Hepatic stellate cell (primary cell): ENCODE data around the gene PDZRN3.

Experiments
- DNase-seq: peaks from one replicate; pipeline ENCODE4 v3.0.0; 2011; ENCODE audit warnings: low spot score

PDZRN3 gene

DNA sequence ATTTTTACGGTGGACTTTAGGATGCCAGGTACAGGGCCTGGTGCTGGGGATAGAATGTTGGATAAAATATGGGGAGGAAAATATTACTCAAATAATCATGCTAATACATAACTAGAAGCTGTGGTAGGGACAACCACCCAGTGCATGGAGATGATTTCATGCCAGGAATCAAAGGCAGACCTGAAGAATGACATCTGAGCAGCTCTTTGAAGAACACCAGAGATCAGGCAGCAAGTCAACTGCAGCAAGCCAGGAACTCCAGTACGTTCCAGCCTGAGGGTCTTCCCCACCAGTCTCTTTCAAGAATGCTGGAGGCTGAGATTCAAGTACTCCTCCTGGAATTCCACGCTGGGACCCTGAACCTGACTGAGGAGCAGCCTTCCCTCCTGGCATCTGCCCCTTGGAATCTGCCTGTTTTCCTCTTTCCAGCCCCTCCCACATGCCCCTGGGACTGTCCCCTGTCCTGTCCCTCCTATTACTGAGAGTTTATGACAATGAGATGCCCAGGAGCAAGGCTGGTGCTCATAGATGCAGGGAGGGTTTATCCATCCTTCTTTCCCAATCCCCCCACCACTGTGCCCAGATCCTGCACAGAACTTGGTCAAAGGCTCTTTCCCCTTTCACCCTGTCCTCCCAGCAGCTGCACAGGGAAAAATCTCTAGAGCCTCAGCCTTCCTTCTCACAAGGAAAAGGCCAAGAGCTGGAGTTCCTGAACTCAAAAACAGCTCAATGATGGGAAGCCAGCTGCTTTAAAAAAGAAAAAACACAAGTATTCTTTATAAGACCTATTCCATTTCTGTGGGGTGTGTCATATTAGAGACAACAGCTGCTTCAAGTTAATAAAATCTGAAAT, 68.0 kb downstream of the PDZRN3 start:
- no peak for DNase-seq

DNA sequence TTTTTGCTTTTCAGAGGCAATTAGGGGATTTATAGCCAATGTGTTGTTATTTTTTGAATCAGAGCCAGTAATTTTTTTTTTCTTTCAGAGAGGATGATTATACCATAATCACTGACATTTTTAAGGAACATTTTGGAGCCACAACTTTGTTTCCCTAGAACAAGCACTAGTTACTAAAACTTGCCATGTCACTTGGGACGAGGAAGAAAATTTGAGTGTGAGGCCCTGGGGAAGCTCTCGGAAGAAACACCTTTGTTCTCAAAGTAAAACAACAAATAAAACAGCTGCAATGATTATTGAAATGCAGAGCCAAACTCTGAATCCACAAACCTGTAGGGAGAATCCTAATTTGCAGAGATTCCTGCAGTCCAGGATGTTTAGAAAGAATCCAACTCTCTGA, 69.7 kb downstream of the PDZRN3 start:
- no peak for DNase-seq

DNA sequence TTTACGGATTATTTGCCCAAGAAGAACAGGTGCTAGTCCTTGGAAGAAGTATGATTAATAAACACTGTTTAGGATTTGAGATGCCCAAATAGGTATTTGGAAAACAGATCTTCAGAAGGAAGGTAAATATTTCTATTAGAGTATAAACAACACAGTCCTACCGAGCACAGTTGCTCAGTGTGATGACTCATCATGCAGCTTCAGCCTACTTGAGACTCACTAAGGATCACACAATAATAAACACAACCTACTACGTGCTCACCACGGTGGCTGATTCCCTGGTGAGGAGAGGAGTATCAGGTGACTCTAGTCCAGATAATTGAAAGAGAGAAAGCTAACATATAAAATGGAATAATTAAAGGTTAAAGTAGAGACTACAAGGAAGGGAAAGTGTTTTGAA, 72.0 kb downstream of the PDZRN3 start:
- no peak for DNase-seq

DNA sequence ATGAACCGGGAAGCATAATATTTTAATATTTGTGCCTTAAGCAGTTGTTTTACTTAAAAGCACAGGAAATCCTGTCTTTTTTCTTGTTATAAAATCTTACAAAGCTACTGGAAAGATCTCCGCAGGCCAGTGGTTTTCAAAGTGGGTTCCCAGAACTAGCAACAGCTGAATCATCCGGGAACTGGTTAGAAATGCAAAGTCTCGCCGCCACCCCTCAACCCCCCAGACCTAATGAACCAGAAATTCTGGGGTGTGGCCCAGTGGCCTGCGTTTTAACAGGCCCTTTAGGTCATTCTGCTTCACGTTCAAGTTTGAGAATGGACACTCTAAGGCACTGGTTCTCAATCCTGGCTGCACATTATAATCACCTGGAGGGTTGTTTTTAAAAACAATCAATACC, 74.7 kb downstream of the PDZRN3 start:
- no peak for DNase-seq

- no peak for DNase-seq
Observed at GRCh38 chr3:73549051-73549600, 75.6 kb downstream of the PDZRN3 start.

DNA sequence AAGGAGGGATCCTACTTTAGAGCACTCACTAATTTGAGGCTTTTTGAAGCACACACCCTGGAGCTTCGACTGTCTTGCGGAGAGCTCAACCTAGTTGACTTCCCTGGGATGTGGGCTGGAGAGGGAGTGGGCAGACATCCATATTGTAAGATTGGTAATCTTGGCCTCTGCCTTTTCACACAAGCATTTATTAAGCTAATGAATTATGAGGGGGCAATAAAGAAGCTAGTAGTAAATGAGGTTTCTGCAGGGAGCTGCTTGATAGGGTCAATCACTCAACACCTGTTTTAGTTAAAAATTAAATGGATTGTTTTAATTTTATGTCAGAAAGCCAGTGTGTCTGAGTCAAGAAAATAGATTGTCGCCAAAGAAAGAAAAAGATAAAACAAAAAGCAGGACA, 76.3 kb downstream of the PDZRN3 start:
- no peak for DNase-seq

- peak; percentile 27 for DNase-seq
Observed at GRCh38 chr3:73547427-73548248, 77.1 kb downstream of the PDZRN3 start.

GRCh38 chr3:73546961-73547360, 77.8 kb downstream of the PDZRN3 start:
- DNase-seq, result peak; percentile 80

GRCh38 chr3:73543412-73543811, 81.3 kb downstream of the PDZRN3 start:
- DNase-seq, result no peak

DNA sequence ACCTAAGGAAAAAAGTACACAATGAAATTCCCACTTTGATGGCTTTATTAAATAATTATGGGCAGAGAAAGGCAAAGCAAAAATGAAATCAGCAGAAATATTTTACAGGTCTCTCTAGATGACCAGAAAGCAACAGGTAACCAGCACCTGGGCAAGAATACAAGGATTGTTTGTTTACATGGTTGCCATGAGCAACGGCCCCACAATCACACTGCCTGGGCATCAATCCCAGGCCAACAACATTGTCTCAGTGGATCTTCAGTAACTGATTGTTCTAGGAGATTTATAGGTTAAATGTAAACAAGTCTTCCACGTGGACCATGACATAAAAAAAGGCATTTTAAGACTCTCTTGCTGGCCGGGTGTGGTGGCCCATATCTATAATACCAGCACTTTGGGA, 82.6 kb downstream of the PDZRN3 start:
- DNase-seq, result no peak

DNA sequence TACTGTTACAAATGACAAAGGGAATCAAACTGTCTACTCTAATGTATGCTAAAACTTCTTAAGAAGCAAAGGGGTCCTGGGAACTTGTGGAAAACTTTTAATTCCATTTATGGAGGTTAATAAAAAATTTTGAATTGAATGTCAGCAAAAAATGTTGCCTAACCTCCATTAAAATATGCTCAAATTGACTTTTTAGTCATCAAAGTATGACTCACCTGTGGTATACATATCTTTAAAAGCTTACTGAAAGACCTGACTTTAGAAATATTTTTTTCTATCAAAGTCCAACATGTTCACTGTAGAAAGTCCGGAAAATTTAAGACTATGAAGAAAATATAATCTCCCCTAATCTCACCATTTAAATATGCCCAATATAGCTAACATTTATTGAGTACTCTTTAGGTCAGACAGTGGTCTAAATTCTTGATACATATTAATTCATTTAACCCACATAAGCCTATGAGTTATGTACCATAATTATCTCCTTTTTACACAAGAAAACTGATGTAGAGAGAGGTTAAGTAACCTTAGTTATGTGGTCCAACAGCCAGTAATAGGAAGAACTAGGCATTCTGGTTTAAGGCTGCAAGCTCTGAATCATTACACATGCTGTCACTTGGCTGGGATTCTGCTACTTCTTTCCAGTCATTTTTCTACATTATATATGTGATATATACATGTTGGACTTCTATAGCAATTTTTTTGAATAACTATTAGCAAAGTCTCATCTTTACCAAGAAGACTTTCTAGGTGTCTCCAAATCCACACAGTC, 83.6 kb downstream of the PDZRN3 start:
- peak; percentile 20 for DNase-seq

GRCh38 chr3:73538486-73538885, 86.3 kb downstream of the PDZRN3 start:
- DNase-seq, result no peak

GRCh38 chr3:73536952-73537351, 87.8 kb downstream of the PDZRN3 start:
- no peak for DNase-seq

DNA sequence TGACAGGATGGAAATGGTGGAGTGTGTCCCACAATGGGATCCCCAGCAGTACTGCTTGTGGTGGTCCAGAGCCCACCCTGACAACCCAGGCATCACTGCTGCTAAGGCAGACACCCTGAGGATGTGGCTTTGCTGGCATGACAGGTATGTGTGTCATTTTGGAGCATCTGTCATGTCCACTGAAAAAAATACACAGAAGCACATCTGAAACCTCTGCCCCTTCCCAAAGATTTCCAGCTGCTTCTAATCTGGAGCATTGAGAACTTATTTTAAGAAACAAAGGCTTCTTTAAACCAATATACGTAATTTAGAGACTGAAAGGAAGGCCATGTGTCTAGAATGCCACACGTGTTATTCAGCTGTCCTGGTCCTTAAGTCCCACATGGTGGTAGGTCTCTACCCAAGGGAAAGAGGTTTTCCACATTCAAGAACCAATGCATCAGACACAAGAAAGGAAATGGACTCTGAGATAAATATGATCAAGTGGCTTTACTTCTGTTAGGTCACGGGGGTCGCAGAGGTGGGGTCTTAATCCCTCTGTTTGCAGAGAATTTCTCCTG, 88.3 kb downstream of the PDZRN3 start:
- no peak for DNase-seq

GRCh38 chr3:73535931-73536330, 88.8 kb downstream of the PDZRN3 start:
- no peak for DNase-seq

DNA sequence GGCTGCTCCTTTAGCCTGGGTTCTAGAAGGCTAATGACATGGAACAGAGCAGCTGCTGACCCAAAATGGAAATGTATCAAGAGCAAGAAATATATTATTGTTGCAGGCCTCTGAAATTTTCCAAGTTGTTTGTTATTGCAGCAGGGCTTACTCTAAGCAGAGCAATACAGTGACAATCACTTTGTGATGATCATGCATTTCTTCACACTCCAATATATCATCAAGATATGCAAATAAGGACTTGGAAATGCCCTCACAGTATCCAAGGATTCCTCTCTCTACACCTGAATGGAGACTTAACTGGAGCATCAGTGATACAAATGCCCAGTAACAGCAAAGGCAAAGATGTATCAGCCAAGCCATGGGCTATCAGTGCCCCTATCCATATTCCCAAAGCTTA, 89.6 kb downstream of the PDZRN3 start:
- DNase-seq, result no peak

DNA sequence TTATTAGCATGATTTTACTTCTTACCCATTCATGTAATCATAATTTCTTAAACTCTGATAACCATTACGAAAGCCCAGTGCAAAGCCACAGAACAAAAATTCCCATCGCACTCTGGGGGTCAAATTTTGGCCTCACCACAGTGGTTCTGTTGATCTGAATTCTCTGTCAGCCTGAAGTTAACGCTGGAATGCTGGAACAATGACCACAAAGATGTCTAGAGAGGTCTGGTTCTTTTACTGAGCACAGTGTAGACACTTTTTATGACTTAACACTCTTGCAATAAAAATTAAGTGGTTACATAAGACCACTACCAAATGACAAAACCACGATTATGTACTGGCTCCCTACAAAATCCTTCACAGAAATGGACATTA, 94.7 kb downstream of the PDZRN3 start:
- DNase-seq, result peak; percentile 71

DNA sequence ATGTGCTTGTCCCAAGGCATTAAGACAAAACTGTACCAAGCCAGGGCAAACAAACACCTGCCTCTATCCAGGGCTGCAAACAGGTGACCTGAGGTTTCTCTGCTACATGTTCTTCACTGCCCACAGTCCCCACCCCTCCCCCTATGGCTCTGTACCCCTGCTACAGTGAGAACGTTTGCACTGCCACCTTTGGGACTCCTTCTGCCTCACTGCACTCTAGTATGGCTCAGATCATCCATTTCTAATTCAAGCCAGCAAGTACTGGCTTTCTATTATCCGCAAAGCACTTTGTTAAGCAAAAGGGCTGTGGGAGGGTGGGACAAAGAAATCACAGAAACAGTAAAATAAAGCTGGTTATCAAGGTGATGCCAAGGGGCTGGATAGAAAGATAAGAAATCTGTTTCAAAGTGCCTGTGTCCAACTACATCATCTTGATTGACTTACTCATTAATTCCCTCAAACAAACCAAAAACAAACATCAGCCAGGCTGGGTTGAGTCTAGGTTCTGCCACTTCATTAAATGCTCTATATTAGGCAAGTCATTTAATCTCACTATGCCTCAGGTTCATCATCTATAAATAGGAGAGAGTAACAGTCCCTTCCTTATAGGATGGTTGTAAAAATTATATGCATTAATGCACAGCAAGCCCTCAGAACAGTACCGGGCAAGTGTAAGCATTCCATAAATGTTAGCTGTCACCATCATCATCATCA, 95.3 kb downstream of the PDZRN3 start:
- DNase-seq, result no peak

DNA sequence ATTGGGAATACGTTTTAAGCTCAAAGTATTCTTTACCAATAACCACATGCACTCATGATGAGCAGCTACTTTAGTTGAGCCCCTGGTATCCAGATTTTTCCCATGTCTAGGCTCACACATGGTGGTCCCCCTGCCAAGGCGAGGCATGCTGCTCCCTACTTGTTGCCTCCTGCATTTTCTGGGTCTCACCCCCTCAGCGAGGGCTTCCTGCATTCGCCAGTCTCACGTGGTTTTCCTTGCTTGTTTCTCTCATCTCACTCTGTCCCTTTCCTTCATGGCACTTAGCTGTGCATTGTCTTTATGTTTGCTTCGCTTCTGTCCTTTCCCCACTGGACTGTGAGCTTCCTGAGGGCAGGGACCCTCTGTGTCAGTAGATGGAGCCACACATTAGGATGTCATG, 99.2 kb downstream of the PDZRN3 start:
- no peak for DNase-seq

- no peak for DNase-seq
Observed at GRCh38 chr3:73523661-73524060, 101.1 kb downstream of the PDZRN3 start.

GRCh38 chr3:73521734-73522336, 102.9 kb downstream of the PDZRN3 start:
- DNase-seq, result no peak
